GM18499 (cell line): ENCODE results near the gene VSTM4.

Experiments
- ATAC-seq: cut with Tn5 transposase; IDR thresholded peaks from one replicate; pipeline ENCODE4 v1.9.1; 2021; ENCODE audit warnings: moderate number of reproducible peaks; ENCODE audit not compliant: insufficient read depth, unreplicated experiment

VSTM4 gene

DNA sequence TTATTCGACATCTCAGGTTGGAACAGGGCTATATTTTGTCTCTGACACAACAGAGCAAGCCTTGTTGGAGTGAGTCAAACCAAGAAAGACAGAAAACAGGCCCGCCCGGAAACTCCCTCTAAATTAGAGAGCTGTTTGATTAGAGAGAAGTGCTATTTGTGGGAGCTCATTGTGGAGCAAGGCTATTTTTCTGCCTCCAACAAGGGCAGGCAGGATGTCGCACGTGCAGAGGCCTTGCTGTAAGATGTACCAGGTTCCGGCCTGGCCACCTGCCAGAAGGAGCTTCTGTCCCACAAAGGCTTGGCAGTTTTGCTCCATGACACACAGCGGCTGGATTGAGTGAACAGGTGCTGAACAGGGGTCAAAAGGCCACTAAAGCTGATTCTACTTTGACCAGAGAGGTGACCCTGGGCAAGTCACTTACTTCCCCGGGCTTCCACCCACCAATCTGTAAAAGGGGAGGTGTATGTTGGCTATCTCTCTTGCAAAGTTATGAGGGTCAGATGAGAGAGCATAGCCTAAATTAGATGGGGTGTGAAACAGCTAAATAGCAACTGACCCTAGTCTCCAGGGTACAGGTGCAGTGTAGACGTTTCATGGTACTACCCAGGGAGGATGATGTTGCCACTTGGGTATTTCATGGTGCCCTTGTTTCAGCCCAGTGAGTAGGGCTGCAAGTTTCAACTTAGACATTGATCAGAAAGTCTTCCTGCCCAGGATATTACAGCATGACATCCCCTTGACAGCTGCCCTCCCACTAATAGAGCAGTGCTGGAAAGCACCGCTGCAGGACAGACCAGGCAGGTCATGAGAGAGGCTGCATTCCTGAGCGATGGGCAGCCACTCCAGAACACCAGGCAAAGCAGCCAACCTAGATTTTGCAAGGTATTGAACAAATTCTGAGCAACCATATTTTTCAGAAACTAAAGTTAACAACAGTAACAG lies 62.0 kb downstream of the VSTM4 start:
- no peak for ATAC-seq

DNA sequence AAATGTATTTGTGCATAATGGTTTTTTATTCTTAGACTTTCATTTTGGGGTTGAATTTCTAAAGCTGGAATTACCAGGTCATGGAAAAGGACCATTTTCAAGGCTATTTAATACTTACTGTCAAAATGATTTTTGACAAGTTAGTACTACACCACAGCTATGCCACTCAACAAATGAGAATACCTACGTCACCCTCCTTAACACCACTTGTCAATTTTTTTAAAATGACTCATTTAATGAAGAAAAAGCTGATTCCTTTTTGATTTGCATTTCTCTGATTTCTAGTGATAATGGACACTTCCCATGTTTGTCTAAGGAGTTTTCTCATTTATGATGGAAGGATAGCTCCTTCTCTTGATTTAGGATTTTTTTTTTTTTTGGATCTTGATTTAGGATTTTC lies 63.3 kb downstream of the VSTM4 start:
- ATAC-seq: no peak

DNA sequence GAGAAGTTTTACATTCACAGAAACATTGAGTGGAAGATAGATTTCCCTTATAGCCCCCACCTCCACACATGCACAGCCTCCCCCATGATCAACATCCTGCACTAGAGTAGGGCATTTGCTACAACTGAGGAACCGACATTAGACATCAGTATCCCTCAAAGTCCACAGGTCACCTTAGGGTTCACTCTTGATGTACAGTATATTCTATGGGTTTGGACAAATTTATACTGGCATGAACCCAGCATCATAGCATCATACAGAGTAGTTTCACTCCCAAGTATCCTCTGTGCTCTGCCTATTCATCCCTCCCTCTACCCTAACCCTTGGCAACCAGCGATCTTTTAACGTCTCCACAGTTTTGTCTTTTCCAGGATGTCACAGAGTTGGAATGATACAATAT lies 64.4 kb downstream of the VSTM4 start:
- no peak for ATAC-seq

DNA sequence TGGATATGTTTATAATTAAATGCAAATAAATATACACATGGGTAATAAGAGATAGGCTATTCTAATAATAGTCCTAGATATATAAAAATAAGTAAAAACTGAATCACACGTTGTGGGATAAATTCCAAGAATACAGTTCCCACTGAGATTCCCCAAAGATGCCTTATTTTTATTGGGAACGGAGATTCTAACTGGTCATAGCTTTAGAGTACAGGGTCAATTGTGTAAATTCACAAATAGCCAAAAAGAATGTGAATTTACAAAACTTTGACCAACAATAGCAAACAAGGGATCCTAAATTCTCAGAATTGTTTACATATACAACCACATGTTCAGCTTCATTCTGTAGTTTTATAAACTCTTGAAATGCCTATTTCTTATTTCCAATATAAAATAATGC lies 65.0 kb downstream of the VSTM4 start:
- ATAC-seq: no peak

DNA sequence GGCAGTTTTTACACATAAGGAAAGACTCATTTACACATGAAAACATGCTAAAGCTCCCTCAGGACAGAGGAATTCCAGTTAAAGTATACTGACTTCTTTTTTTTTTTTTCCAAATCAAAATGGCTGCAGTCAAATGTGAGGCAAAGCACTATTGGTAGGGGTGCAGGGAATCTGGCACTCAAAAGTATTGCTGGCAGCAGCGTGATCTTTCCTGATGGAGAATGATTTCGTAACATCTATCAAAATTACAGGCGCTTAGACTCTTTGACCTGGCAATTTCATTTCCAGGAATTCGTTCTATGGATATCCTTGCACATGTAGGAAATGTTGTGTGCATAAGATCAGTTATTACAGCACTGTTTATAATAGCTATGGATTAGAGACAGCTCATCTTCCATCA lies 65.7 kb downstream of the VSTM4 start:
- ATAC-seq: no peak

DNA sequence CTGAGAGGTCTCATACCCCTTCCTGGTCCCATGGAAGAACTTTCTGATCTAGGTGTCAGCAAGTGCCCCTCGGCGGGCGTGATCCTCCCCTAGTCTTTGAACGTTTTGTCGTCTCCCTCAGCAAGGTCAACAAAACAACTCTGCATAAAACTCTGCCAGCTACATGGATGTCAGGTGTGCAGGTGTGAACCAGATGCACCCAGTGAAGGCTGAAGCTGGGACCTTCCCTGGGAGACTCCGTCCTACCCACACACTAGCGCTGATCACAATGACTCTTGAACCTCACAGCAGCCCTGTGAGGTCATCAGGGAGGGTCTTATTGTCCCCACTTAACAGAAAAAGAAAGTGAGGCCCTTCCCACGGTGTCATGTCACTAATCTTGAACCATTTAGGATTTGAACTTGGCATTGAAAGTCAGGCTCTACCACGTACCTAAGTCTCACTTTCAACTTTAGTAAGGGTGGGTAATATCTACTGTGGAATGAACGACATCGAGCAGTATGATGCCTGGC lies 68.1 kb downstream of the VSTM4 start:
- ATAC-seq: no peak

DNA sequence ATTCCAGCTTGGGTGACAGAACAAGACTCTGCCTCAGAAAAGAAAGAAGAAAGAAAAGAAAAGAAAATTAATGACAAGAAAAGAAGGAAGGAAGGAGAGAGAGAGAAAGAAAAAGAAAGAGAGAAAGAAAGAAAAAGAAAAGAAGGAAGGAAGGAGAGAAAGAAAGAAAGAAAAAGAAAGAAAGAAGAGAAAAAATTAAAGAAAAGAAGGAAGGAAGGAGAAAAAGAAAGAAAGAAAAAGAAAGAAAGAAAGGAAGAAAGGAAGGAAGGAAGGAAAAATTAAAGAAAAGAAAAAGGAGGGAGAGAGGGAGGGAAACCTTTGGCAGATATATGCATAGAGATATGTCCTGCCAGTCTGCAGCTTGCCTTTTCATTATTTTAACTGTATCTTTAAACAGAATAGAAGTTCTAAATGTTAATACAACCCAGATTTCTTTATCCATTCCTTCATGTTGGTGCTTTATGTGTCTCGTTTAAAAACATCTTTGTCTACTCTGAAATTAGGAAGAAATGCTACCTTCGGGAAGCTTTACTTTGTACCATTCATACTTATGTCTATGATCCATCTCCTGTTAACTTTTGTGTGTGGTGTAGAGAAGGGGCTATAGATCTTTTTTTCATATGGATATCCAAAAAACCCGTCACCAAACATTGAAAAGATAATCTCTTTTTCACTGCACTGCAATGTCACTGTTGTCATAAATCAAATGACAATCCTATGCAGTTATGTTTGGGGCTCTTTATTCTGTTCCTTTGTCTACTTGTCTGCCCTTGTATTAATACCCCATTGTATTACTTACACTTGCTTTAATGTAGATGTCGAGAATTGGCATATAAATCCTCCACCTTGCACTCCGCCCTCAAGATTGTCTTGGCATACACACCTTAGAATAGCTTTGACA lies 70.8 kb downstream of the VSTM4 start:
- no peak for ATAC-seq

DNA sequence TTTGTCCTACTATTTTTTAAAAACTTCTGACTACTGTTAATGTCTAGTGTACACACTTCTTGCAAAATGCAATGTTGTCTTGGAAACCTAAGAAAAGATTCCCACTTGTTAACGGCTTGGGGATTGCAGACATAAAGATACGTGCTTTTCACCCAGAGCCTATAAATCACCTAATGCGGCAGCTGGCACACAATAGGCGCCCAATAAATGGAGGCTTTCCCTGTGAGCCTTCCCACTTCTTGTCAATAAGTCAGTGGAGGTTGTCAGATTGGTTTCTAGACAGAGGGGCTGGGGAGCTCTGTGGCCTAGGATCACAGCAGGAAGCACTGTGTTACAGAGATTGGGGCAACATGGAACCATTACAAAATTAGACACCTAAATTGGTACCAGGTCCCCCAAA lies 74.7 kb downstream of the VSTM4 start:
- ATAC-seq: no peak

DNA sequence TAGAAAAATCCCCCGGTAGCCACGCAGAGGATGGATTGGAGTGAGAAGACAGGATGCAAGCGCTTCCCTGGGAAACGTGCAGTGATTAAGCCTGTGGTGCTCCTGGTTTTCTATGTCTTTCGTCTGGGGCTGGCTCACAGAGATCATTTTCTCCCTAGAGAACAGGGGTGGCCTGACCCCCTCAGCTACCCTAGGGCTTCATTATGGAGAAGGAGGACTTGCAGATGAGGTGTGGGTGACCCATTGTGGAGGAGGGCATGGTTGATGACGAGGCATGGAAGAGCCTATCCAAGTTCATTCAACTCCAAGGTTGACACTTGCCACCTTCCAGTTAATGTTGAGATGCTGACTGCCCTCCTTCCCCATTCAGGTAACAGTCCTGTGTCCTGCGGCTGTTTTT lies 75.9 kb downstream of the VSTM4 start:
- no peak for ATAC-seq

DNA sequence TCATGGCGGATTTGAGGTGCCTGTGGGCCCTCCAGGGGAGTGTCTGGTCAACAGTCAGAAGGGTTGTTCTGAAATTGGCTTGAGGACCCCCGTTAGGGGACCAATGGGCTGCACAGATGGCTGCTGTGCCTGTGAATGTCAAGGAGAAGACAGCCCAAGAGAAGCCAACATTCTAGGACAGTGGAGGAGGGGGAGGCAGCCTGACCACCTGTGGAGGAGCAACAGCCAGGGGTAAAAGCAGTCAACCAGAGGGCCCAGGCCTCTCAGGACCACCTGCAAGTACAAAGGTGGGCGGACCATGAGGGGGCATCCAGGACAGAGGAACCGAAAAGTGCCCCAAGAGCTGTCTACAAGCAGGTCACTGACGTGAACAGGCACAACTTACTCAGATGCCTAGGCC lies 76.6 kb downstream of the VSTM4 start:
- ATAC-seq: no peak

DNA sequence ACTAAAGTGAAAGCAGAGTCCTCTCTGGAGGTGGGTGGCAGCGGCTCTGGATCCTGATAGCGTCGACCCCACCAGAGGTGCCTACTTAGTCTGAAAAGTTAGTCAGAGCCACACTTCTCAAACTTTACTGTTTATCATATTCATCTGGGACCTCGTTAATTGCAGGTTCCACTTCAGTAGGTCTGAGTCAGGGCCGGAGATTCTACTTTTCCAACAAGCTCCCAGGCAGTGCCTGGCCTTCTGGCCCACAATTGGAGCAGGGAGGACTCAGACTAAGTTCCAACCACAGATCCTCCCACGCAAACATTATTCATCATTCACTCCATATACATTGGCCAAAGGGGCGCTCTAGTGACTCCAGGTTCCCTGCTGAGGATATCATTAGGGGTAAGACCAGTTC lies 78.1 kb downstream of the VSTM4 start:
- ATAC-seq: no peak

DNA sequence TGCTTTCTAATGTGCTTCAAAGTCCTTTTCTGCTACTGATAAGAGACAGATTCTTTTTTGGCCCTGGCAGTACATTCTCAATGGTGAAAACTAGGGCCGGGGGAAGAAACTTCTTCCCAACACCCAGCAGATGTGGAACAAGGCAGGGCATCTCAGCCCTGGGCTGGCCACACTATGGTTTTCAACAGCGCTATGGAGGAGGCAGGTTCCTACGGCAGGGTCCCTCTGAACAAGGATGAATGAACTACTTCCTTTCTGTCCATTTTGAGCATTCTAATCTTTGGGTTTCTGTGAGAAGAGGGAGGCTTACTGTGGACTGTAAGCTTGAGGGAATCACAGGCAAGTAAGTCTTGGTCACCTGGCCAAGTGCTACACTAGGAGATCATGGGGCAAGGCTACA lies 78.7 kb downstream of the VSTM4 start:
- ATAC-seq: no peak

DNA sequence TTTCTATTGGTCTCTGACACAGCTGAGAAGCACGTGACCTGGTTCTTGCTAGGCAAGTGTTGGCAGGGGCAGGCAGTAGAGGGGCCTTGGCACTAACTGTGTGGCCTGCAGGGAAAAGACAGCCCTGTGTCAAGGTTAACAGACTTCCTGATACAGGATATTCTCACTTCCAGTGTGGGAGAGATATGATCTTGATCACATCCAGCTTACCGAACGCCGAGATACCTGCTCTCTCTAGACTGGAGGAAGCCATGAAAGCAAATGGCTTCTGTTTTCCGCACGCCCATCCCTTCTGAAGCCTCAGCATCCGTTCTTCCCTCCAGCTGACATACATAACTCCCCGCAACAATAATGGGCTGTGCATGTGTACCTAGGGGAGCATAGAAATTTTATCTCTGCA lies 79.4 kb downstream of the VSTM4 start:
- no peak for ATAC-seq

DNA sequence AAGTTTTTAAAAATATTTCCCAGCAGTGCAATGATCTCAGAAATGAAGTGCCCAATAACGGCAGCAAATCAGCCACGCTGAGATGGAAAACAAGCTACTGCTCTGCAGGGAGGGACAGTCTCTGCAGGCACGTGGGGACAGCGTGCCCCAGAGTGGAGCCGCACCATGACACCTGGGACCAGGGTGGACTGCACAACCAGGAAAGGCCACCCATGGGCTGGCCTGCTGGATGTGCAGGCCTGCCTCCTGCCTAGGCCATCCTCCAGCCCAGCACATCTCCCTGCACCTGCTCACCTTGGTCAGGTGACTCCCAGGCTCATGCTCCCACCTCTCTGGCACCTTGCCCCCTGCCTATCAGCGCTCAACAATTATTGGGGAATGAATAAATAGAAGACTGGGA lies 80.4 kb downstream of the VSTM4 start:
- ATAC-seq: no peak

DNA sequence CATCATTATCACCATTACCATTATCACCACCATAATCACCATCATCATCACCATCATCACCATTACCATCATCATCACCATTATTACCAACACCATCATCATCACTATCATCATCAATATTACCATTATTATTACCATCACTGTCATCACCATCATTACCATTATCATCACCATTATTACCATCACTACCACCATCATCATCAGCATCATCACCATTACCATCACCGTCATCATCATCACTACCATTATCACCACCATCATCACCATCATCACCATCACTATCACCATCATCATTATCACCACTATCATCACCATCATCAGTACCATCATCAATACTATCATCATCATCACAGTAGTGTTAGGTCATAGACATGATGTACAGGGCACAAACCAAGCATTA lies 81.4 kb downstream of the VSTM4 start:
- no peak for ATAC-seq

DNA sequence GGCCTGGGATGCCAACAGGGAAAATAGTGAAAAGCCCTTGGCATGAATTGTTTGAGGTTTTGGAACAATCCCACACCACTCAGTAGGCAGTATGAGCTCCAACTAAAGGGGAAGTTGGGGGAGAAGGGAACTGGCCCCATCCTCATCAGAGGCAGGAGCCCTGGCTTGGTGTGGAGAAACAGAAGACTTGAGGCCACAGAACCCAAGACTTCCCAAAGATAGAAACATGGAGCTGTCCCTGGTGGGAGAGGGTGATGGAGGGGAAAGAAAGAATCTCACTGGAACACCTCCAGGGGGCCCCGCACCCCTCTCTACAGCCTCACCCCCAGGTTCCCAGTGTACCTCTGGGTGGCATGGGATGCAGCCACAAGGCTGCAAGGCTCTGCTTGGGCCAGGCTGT lies 85.7 kb downstream of the VSTM4 start:
- ATAC-seq: no peak

DNA sequence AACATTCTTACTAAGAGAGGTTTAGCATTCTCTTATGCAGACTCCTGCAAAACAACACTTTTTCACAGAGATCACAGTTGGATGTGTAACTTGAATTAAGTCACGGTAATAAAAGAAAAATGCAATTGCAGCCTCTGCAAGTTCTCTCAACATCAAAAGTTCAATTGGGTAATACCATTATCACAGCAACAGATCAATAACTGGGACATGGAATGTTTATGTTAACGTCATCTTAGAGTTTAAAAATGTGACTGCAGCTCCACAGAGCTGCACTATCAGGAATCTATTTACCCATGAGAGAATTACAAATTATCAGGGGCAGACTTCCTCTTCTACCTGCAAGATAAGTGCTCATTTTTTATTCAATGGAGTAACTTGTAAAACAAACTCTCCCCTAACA lies 86.7 kb downstream of the VSTM4 start:
- no peak for ATAC-seq

DNA sequence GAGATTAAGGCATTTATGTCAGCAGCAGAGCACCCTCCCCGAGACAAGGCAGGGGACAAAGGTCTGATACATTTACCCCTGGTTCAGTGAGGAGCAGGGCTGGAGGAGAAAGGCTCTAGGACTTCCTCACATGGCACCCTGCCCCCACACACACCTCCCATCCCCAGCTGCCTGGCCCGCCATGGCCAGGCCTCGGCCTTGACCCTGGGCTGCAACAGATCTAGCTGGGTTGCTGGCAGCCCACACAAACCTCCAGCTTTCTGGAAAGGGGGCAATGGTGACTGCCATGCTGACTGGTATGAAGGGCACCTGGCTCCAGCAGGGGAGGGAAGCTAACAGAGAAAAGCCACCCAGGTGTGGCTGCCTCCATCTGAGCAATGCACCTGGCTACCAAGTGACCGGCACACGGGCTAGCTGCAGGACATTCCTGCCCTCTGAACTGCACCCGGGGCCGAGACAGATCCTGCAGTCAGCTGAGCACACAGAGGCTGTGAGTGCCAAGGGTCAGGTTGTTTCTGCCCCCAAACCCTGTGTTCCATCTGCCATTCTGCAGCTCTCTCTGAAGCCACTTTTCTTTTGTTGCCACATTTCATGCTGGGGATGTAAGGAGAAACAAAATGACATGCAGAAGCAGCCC lies 89.9 kb downstream of the VSTM4 start:
- no peak for ATAC-seq

DNA sequence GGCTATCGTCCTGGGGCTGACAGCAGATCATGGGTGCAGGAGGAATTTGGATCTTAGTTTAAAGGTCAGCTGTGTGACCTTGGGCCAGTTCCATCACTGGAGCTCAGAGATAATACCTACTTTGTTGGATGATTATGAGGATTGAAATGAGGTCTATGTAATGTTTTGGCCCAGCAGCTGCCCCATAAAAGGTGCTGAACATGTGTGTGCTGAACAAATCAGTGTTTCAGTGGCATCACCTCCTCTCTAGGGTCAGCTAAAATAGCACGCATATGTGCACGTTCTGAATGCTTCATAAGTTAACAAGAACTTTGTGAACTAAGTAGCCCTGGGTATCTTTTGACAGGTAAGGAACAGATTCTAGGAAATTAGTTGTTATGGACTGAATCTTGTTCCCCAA lies 90.8 kb downstream of the VSTM4 start:
- no peak for ATAC-seq

DNA sequence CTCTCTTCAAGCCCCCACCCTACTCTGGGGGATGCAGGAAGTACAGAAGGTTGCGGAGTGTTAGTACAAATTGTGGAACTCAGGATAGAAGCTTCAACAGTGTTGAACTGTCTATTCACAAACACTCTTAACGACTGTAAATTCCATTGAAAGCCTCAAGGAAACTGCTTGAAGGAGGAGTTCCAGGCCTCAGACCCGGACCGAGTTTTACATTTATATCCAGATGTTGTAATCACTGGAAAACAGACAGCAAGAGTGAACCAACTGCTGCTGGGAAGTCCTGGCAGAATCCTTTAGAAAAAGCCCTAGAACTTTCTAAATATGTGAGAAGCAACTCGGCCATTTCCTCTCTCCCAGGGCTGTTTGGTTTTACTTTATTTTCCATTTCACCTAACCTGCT lies 91.6 kb downstream of the VSTM4 start:
- no peak for ATAC-seq

DNA sequence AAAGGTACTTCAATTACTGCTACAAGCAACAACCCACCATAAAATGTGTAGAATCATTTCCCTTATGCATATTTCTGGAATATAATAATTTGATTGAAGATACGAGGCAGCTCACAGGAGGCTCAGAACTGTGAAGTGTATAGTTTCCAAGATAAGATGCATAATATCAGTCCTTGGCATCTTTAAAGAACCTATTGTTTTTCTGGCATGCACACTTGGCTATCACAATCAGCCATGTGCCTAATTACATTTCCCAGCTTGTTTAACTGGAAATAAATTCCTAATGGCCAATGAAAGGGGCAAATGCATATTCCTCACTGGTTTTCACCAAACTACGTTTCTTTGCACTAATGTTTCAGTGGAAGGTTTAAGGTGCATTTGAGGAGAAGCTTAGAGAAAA lies 92.3 kb downstream of the VSTM4 start:
- ATAC-seq: no peak
